KBM-7 (cell line): ENCODE results near the gene EEF1AKMT1.

ENCODE experiments used
- DNase-seq: peaks from one replicate; pipeline ENCODE4 v3.0.0-alpha.2; 2015
- in situ Hi-C: fragments of 300-500 bp; cut with MboI; formaldehyde crosslinking; loops from 2 replicates; pipeline ENCODE4 v1.14.3; 2020; ENCODE audit warnings: low sequenced_read_pairs, low pct_unique_long_range_greater_than_20kb, mixed read lengths

EEF1AKMT1 gene

GRCh38 chr13:20721454-20722357, 52.1 kb downstream of the EEF1AKMT1 start:
- DNase-seq: no peak
- in situ Hi-C loops: no loop called here

- no peak for DNase-seq
- in situ Hi-C loops: no loop called here
These were observed 52.7 kb downstream of the EEF1AKMT1 start for GRCh38 chr13:20721058-20721453.

- no peak for DNase-seq
- in situ Hi-C loops: no loop called here
These were observed 53.3 kb downstream of the EEF1AKMT1 start for GRCh38 chr13:20720499-20720898.

GRCh38 chr13:20719783-20720182, 54.0 kb downstream of the EEF1AKMT1 start:
- no peak for DNase-seq
- in situ Hi-C loops: no loop called here

- DNase-seq: no peak
- in situ Hi-C loops: no loop called here
These were observed 54.7 kb downstream of the EEF1AKMT1 start for GRCh38 chr13:20718958-20719566.

GRCh38 chr13:20717581-20718542, 55.9 kb downstream of the EEF1AKMT1 start:
- in situ Hi-C loops: no loop called here
- DNase-seq: no peak

- DNase-seq: no peak
- in situ Hi-C loops: no loop called here
These were observed 56.8 kb downstream of the EEF1AKMT1 start for GRCh38 chr13:20716951-20717350.

GRCh38 chr13:20715330-20715712, 58.4 kb downstream of the EEF1AKMT1 start:
- in situ Hi-C loops: no loop called here
- no peak for DNase-seq

GRCh38 chr13:20714563-20715329, 59.0 kb downstream of the EEF1AKMT1 start:
- in situ Hi-C loops: no loop called here
- DNase-seq: no peak

- no peak for DNase-seq
- in situ Hi-C loops: no loop called here
These were observed 59.6 kb downstream of the EEF1AKMT1 start for GRCh38 chr13:20714161-20714560.

- no peak for DNase-seq
- in situ Hi-C loops: no loop called here
These were observed 60.0 kb downstream of the EEF1AKMT1 start for GRCh38 chr13:20713751-20714150.

- in situ Hi-C loops: no loop called here
- DNase-seq: no peak
These were observed 60.8 kb downstream of the EEF1AKMT1 start for GRCh38 chr13:20713014-20713376.

- in situ Hi-C loops: no loop called here
- peak; percentile 21 for DNase-seq
These were observed 62.3 kb downstream of the EEF1AKMT1 start for GRCh38 chr13:20711301-20712044.

- in situ Hi-C loops: no loop called here
- DNase-seq: no peak
These were observed 64.0 kb downstream of the EEF1AKMT1 start for GRCh38 chr13:20709782-20710181.

GRCh38 chr13:20709369-20709768, 64.4 kb downstream of the EEF1AKMT1 start:
- in situ Hi-C loops: no loop called here

GRCh38 chr13:20708216-20708615, 65.5 kb downstream of the EEF1AKMT1 start:
- in situ Hi-C loops: no loop called here
- DNase-seq: no peak

More at GRCh38 chr13:20709369-20709768, 64.4 kb downstream of the EEF1AKMT1 start:
- DNase-seq: no peak

- DNase-seq: no peak
- in situ Hi-C loops: no loop called here
These were observed 67.1 kb downstream of the EEF1AKMT1 start for GRCh38 chr13:20706661-20707060.

- DNase-seq: no peak
- in situ Hi-C loops: no loop called here
These were observed 69.2 kb downstream of the EEF1AKMT1 start for GRCh38 chr13:20704459-20705069.
